H1 (cell line): ENCODE data around the gene ITPK1. TPM values are rescaled to one million over a fixed set of nuclear protein-coding genes. Genes with fewer than 3 reads are reported as not detected.

Experiments used
- ASH2L ChIP-seq: fragments of 200-600, 300-600 bp; sonication (generic); IDR thresholded peaks from one replicate; pipeline ENCODE4 v1.7.1; 2017; ENCODE audit warnings: low read length
- MAFK ChIP-seq: IDR thresholded peaks from 2 replicates; pipeline ENCODE4 v1.6.1; 2012; ENCODE audit warnings: low read depth, mild to moderate bottlenecking, improper control_type of control experiment, low read length
- TBP ChIP-seq: IDR thresholded peaks from 2 replicates; pipeline ENCODE4 v1.6.1; 2011; ENCODE audit warnings: low read depth, low read length, improper control_type of control experiment
- polyA plus RNA-seq, 7 experiments: library from polyadenylated mRNA; depleted of rRNA in 3 of 7; stranded (reverse) in 5 of 7; unstranded in 2 of 7; fragments of >200 nt in 5 of 7; fragments of 200-250 nt in 2 of 7; gene quantifications; 1 replicate in 5 of 7; 2 replicates in 1 of 7; 4 replicates in 1 of 7; pipeline versions ENCODE4 v1.2.1 to v1.2.3, GENCODE V29; 2011 to 2013; ENCODE audit warnings: missing spikeins in 2 of 7, mixed read lengths in 2 of 7
- total RNA-seq: library from RNA; stranded (reverse); fragmentation: NEBNext Ultra II Directional; extraction: Animal tissue kit (Norgen Biotek cat#: 25700); gene quantifications from 2 replicates; pipeline ENCODE4 v1.2.1, GENCODE V29; 2021

The ITPK1 gene
- total and polyA plus RNA-seq, 2 of the 8 experiments (the other 6 are each of a cell fraction or from before 2014, with no cell fraction given) = 108 to 143 TPM

- TF ChIP-seq ASH2L (no peak), TBP (no peak), MAFK (no peak)
Observed at GRCh38 chr14:92959761-92960680, 155.7 kb downstream of the ITPK1 start (continued).
